ENCODE results near the gene EIF3A. TPM values are rescaled to one million over a fixed set of nuclear protein-coding genes. Genes with fewer than 3 reads are reported as not detected.
A peak's percentile ranks its signal among the peaks of the same experiment; 100 is the strongest.

Gene EIF3A
- total and polyA plus RNA-seq, 4 donors = 37.1 to 101 (median 80.5) TPM

DNA sequence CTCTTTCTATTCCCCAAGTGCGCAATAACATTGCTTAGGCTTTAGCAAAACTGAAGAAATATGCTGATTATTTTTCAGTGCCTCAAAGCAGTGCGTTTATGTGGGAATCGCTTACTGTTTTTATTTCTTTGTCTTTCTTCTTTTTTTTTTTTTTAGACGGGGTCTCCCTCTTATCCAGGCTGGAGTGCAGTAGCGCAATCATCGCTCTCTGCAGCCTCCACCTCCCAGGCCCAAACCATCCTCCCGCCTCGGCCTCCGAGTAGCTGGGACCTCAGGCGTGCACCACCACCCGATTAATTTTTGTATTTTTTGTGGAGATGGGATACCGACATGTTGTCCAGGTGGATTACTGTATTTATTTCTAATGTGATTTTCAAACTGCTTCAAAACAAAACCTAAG lies 24.5 kb upstream of the EIF3A start:
- ATAC-seq (ENCODE audit: insufficient read depth, low FRiP score) = no peak
- no peak overlapping the region for H3K4me3 ChIP-seq
- no peaks in the 10 kb centered on the region for H3K9me3 ChIP-seq (ENCODE audit: control insufficient read depth in 4 of 4, insufficient read depth in 3 of 4, low read length in 3 of 4)
- no peak for DNase-seq
- peaks cover 0 to 11% (median 2%) of the 10 kb centered on the region in 5 donors for H3K4me1 ChIP-seq (ENCODE audit: control insufficient read depth in 5 of 5, insufficient read depth in 5 of 5, low read length in 5 of 5)
- H3K9ac ChIP-seq (ENCODE audit: insufficient read depth in 1 of 2, low read length in 2 of 2) = peak overlapping the region in 1 of 2 donors; percentile 49
- H3K27me3 ChIP-seq (ENCODE audit: control insufficient read depth in 3 of 3, insufficient read depth in 3 of 3, low read length in 2 of 3) = no peaks in the 10 kb centered on the region
- 88 to 92% methylated on average over 12 of the region's 12 CpGs for WGBS, 2 donors
- peaks cover 0 to 9% (median 4%) of the 10 kb centered on the region in 4 donors for H3K36me3 ChIP-seq (ENCODE audit: control insufficient read depth in 4 of 4, insufficient read depth in 4 of 4, low read length in 4 of 4)
- TF ChIP-seq, protein P1, sequence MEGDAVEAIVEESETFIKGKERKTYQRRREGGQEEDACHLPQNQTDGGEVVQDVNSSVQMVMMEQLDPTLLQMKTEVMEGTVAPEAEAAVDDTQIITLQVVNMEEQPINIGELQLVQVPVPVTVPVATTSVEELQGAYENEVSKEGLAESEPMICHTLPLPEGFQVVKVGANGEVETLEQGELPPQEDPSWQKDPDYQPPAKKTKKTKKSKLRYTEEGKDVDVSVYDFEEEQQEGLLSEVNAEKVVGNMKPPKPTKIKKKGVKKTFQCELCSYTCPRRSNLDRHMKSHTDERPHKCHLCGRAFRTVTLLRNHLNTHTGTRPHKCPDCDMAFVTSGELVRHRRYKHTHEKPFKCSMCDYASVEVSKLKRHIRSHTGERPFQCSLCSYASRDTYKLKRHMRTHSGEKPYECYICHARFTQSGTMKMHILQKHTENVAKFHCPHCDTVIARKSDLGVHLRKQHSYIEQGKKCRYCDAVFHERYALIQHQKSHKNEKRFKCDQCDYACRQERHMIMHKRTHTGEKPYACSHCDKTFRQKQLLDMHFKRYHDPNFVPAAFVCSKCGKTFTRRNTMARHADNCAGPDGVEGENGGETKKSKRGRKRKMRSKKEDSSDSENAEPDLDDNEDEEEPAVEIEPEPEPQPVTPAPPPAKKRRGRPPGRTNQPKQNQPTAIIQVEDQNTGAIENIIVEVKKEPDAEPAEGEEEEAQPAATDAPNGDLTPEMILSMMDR (IDR thresholded peaks at IDR 0.05; ENCODE audit: control extremely low read depth, extremely low read depth) = no peak
- H3K27ac ChIP-seq (ENCODE audit: low read depth in 1 of 2, low read length in 1 of 2) = no peak overlapping the region

DNA sequence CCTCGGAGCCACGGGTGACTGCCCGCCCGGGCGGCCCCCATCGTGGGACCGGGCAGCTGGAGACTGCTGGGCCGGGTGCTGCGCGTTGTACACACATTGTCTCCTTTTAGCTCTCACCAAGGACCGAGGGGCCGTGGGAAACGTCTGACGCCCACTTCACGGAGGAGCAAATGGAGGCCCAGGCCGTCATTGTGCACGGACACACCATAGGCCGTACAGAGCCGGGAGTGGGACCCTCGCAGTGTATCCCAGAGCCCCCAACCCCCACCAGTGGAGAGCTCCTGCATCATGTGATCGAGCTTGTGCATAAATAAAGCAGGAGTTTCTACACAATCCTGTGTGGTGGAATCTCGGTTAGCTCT lies 24.0 kb upstream of the EIF3A start:
- 1 to 2% methylated on average over 21 to 22 of the region's 22 CpGs for WGBS, 2 donors
- Histone ChIP-seq H3K36me3 (ENCODE audit: control insufficient read depth in 4 of 4, insufficient read depth in 4 of 4, low read length in 4 of 4) (peaks cover 0 to 9% (median 3%) of the 10 kb centered on the region in 4 donors), H3K4me3 (peak overlapping the region; percentile 90), H3K9ac (ENCODE audit: insufficient read depth in 1 of 2, low read length in 2 of 2) (peak overlapping the region in 1 of 2 donors; percentile 42), H3K9me3 (ENCODE audit: control insufficient read depth in 4 of 4, insufficient read depth in 3 of 4, low read length in 3 of 4) (no peaks in the 10 kb centered on the region), H3K4me1 (ENCODE audit: control insufficient read depth in 5 of 5, insufficient read depth in 5 of 5, low read length in 5 of 5) (peaks cover 0 to 11% (median 2%) of the 10 kb centered on the region in 5 donors), H3K27ac (ENCODE audit: low read depth in 1 of 2, low read length in 1 of 2) (peak overlapping the region in 1 of 2 donors; percentile 7), H3K27me3 (ENCODE audit: control insufficient read depth in 3 of 3, insufficient read depth in 3 of 3, low read length in 2 of 3) (no peaks in the 10 kb centered on the region)
- DNase-seq = peak; percentile 40 to 45 (median 42)
- ATAC-seq (ENCODE audit: insufficient read depth, low FRiP score) = no peak
- TF ChIP-seq, protein P1 (IDR thresholded peaks at IDR 0.05; ENCODE audit: control extremely low read depth, extremely low read depth) = no peak

DNA sequence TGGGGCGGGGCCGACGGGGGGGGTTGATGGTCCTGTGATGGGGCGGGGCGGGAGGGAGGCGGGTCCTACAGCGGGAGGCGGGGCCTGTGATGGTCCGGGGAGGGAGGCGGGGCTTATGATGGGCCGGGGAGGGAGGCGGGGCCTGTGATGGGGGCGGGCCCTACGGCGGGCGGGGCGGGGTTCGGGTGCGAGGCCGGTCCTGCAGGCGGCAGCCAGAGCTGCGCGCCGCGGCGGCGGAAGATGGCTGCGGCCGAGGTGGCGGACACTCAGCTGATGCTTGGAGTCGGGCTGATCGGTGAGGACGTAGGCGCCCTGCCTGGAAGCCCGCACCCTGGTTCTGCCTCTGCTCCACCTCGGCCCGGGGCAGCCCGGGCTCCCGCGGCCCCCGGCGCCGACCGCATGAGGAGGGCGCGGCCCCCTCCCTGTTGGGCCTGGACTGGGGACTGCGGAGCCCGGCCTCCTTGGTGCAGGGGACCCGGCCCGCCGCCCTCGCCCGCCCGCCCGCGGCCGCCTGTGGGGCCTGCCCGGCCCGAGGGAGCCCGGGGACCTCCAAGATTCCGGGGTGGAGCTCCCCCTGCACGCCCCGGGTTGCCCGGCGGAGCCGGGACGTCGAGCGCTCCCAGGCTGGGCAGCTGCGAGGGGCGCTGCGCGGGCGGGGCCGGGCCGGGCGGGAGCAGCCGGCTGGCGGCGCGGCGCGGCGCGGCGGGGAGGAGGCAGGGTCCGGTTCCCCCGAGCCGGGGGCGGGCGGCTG lies 23.5 kb upstream of the EIF3A start, which contains the start of gene DENND10:
DENND10 (plus strand) TSS at position 211 of the 751 bp plus-strand sequence; CDS start at position 241, 30 bp downstream.
- Histone ChIP-seq H3K27ac (ENCODE audit: low read depth in 1 of 2, low read length in 1 of 2) (peak within 1 kb of the TSS; percentile 68 to 82), H3K36me3 (ENCODE audit: control insufficient read depth in 4 of 4, insufficient read depth in 4 of 4, low read length in 4 of 4) (peaks cover 0 to 7% (median 3%) of the 10 kb centered on the region in 4 donors), H3K27me3 (ENCODE audit: control insufficient read depth in 3 of 3, insufficient read depth in 3 of 3, low read length in 2 of 3) (no peaks in the 10 kb centered on the region), H3K4me3 (peak within 1 kb of the TSS; percentile 90), H3K9me3 (ENCODE audit: control insufficient read depth in 4 of 4, insufficient read depth in 3 of 4, low read length in 3 of 4) (no peaks in the 10 kb centered on the region), H3K9ac (ENCODE audit: insufficient read depth in 1 of 2, low read length in 2 of 2) (peak within 1 kb of the TSS in 1 of 2 donors; percentile 42), H3K4me1 (ENCODE audit: control insufficient read depth in 5 of 5, insufficient read depth in 5 of 5, low read length in 5 of 5) (peaks cover 0 to 11% (median 2%) of the 10 kb centered on the region in 5 donors)
- DNase-seq (peak; percentile 79 to 91 (median 88)), ATAC-seq (ENCODE audit: insufficient read depth, low FRiP score) (peak; percentile 91)
- TF ChIP-seq, protein P1 (IDR thresholded peaks at IDR 0.05; ENCODE audit: control extremely low read depth, extremely low read depth) = no peak
- WGBS, 2 donors = 1% methylated on average over 39 to 91 of the region's 91 CpGs

Measured in lung (tissue), 12 donors.